A549 (cell line): ENCODE data around the gene IRF8. TPM values are rescaled to one million over a fixed set of nuclear protein-coding genes. Genes with fewer than 3 reads are reported as not detected.

Source experiments
- ATAC-seq, 2 experiments: fragments of 200-7000 bp in 1 of 2; fragments of >200 bp in 1 of 2; cut with Nextera tagmentation in 1 of 2; cut with Tn5 transposase in 1 of 2; 3 replicates each; pipeline versions ENCODE4 v1.8.0 to v1.9.1; 2018 to 2020; ENCODE audit warnings: mild to moderate bottlenecking in 1 of 2, moderate library complexity in 1 of 2
- CTCF ChIA-PET: fragments of 300-600 bp; sonication (Branson Sonifier 250); formaldehyde crosslinking; extraction: SDS; loops from one replicate; lab custom pipeline; 2021; ENCODE audit warnings: antibody characterized with exemption, inconsistent platforms; lab: Yijun Ruan, JAX
- POLR2A ChIA-PET: fragments of 350-600 bp; formaldehyde crosslinking; extraction: SDS; loops from one replicate; lab custom pipeline; 2021; ENCODE audit warnings: antibody characterized with exemption, inconsistent platforms; lab: Yijun Ruan, JAX
- DNase-seq, 2 experiments: peaks; one replicate each; pipeline versions ENCODE4 v3.0.0 to v3.0.0-alpha.2; 2011 to 2016; ENCODE audit warnings: low read depth in 1 of 2, low spot score in 1 of 2
- FAIRE-seq: peaks from 2 replicates; lab custom pipeline; 2011; peaks lifted over from hg19 to GRCh38; lab: Jason Lieb, UNC
- H3K27ac ChIP-seq, 2 experiments: fragments of >200 bp; sonication (Bioruptor Twin); formaldehyde crosslinking; 3 replicates each; pipeline ENCODE4 v1.5.1; 2016 to 2017
- H3K4me1 ChIP-seq: fragments of >200 bp; sonication (Bioruptor Twin); formaldehyde crosslinking; 3 replicates; pipeline ENCODE4 v1.6.1; 2016
- H3K4me2 ChIP-seq: fragments of >200 bp; sonication (Bioruptor Twin); formaldehyde crosslinking; 3 replicates; pipeline ENCODE4 v1.6.1; 2016
- H3K4me3 ChIP-seq: fragments of >200 bp; sonication (Bioruptor Twin); formaldehyde crosslinking; 3 replicates; pipeline ENCODE4 v1.5.1; 2016
- H3K9me3 ChIP-seq: fragments of >200 bp; sonication (Bioruptor Twin); formaldehyde crosslinking; 3 replicates; pipeline ENCODE4 v1.6.1; 2016
- BCL3 ChIP-seq: fragments of >200 bp; sonication (Bioruptor Twin); formaldehyde crosslinking; IDR thresholded peaks from 3 replicates; pipeline ENCODE4 v1.6.1; 2016
- BHLHE40 ChIP-seq: IDR thresholded peaks from 2 replicates; pipeline ENCODE4 v1.6.1; 2012; ENCODE audit warnings: low read depth, low read length, inconsistent platforms
- CBX8 ChIP-seq: fragments of 200-600 bp; sonication (generic); IDR thresholded peaks from 2 replicates; pipeline ENCODE4 v1.6.1; 2016
- CEBPB ChIP-seq, 2 experiments: fragments of >200 bp in 1 of 2; sonication (Bioruptor Twin) in 1 of 2; formaldehyde crosslinking in 1 of 2; IDR thresholded peaks; 2 replicates each; pipeline ENCODE4 v1.6.1; 2012 to 2016
- CHD4 ChIP-seq: fragments of 200-600 bp; sonication (generic); IDR thresholded peaks from 2 replicates; pipeline ENCODE4 v1.6.1; 2016; ENCODE audit warnings: antibody characterized with exemption, mild to moderate bottlenecking, borderline replicate concordance
- EHF ChIP-seq: fragments of 250-450 bp; sonication (Bioruptor Pico); IDR thresholded peaks from 2 replicates; pipeline ENCODE4 v1.5.0; 2020; ENCODE audit warnings: mild to moderate bottlenecking
- FOSB ChIP-seq: fragments of 250-450 bp; sonication (Bioruptor Pico); IDR thresholded peaks from 2 replicates; pipeline ENCODE4 v1.5.0; 2020; ENCODE audit warnings: mild to moderate bottlenecking, moderate library complexity
- HDAC2 ChIP-seq: fragments of 200-600 bp; sonication (generic); IDR thresholded peaks from 2 replicates; pipeline ENCODE4 v1.6.1; 2016
- HEYL ChIP-seq: fragments of 250-450 bp; sonication (Bioruptor Pico); IDR thresholded peaks from 2 replicates; pipeline ENCODE4 v1.8.0; 2021; ENCODE audit warnings: mild to moderate bottlenecking, moderate library complexity
- HOXB5 ChIP-seq: fragments of 250-450 bp; sonication (Bioruptor Pico); IDR thresholded peaks from 2 replicates; pipeline ENCODE4 v1.5.0; 2020; ENCODE audit warnings: mild to moderate bottlenecking, moderate library complexity
- JUN ChIP-seq, 2 experiments: fragments of >200 bp; sonication (Bioruptor Twin); formaldehyde crosslinking; IDR thresholded peaks; 2 replicates in 1 of 2; 3 replicates in 1 of 2; pipeline ENCODE4 v1.6.1; 2016 to 2017
- KDM1A ChIP-seq: fragments of 200-600 bp; sonication (generic); IDR thresholded peaks from 2 replicates; pipeline ENCODE4 v1.6.1; 2016; ENCODE audit warnings: low read depth, mild to moderate bottlenecking
- KDM5A ChIP-seq: fragments of 200-600 bp; sonication (generic); IDR thresholded peaks from 2 replicates; pipeline ENCODE4 v1.6.1; 2016; ENCODE audit warnings: antibody characterized with exemption, mild to moderate bottlenecking
- MAFK ChIP-seq: fragments of 450-650 bp; IDR thresholded peaks from 2 replicates; pipeline ENCODE4 v1.6.1; 2014; ENCODE audit not compliant: partially characterized antibody
- MAZ ChIP-seq: fragments of 150-350 bp; IDR thresholded peaks from 2 replicates; pipeline ENCODE4 v1.6.1; 2014; ENCODE audit warnings: antibody characterized with exemption, low read depth, low read length, borderline replicate concordance
- NFE2L2 ChIP-seq: fragments of 150-350 bp; conservative IDR thresholded peaks from 2 replicates; pipeline ENCODE4 v1.6.1; 2014; ENCODE audit warnings: low read length
- NPAS2 ChIP-seq: fragments of 250-450 bp; sonication (Bioruptor Pico); IDR thresholded peaks from 2 replicates; pipeline ENCODE4 v1.8.0; 2022; ENCODE audit warnings: mild to moderate bottlenecking, moderate library complexity, borderline replicate concordance
- NR3C1 ChIP-seq: fragments of >200 bp; sonication (Bioruptor Twin); formaldehyde crosslinking; IDR thresholded peaks from 3 replicates; pipeline ENCODE4 v1.6.1; 2017
- PHF8 ChIP-seq: fragments of 200-600 bp; sonication (generic); IDR thresholded peaks from 2 replicates; pipeline ENCODE4 v1.6.1; 2016; ENCODE audit warnings: low read depth, mild to moderate bottlenecking, antibody characterized with exemption, moderate library complexity, borderline replicate concordance
- POLR2AphosphoS2 ChIP-seq: conservative IDR thresholded peaks from 2 replicates; pipeline ENCODE4 v1.6.1; 2012; ENCODE audit warnings: low read length, improper control_type of control experiment, inconsistent platforms
- RAD21 ChIP-seq, 2 experiments: fragments of >200 bp in 1 of 2; sonication (Bioruptor Twin) in 1 of 2; formaldehyde crosslinking in 1 of 2; IDR thresholded peaks in 1 of 2; conservative IDR thresholded peaks in 1 of 2; 2 replicates in 1 of 2; 3 replicates in 1 of 2; pipeline ENCODE4 v1.6.1; 2012 to 2018; ENCODE audit warnings: inconsistent platforms in 1 of 2
- RCOR1 ChIP-seq: fragments of 150-350 bp; IDR thresholded peaks from 2 replicates; pipeline ENCODE4 v1.6.1; 2014; ENCODE audit warnings: antibody characterized with exemption, low read length, low read depth
- REST ChIP-seq: fragments of 200-600 bp; sonication (generic); IDR thresholded peaks from 2 replicates; pipeline ENCODE4 v1.6.1; 2016; ENCODE audit warnings: antibody characterized with exemption, mild to moderate bottlenecking, moderate library complexity
- RNF2 ChIP-seq: fragments of 200-600 bp; sonication (generic); IDR thresholded peaks from 2 replicates; pipeline ENCODE4 v1.6.1; 2016; ENCODE audit warnings: low read depth, mild to moderate bottlenecking, antibody characterized with exemption, moderate library complexity, borderline replicate concordance
- ZFP36 ChIP-seq: fragments of 450-650 bp; IDR thresholded peaks from 2 replicates; pipeline ENCODE4 v1.6.1; 2014; ENCODE audit warnings: borderline replicate concordance; ENCODE audit not compliant: partially characterized antibody
- WGBS: methylation state at CpG from one replicate; pipeline ENCODE4 v1.1.6; 2017; ENCODE audit errors: missing lambda C conversion rate; 5-methylcytosine and 5-hydroxymethylcytosine counted together
- polyA plus RNA-seq, 4 experiments: library from polyadenylated mRNA; depleted of rRNA in 3 of 4; stranded (reverse); fragments of >200 nt; fragmentation: RNase III in 1 of 4; extraction: RNeasy Plus Mini Kit Qiagen cat#74134 plus additional on column Dnase treatment in 1 of 4; gene quantifications; 2 replicates in 3 of 4; 3 replicates in 1 of 4; pipeline ENCODE4 v1.2.3, GENCODE V29; 2011 to 2017
- TF ChIP-seq, protein P1 (sequence below): fragments of >200 bp; sonication (Bioruptor Twin); formaldehyde crosslinking; IDR thresholded peaks from 2 replicates; pipeline ENCODE4 v1.6.1; 2016
- TF ChIP-seq, protein P2 (sequence below): fragments of 150-350 bp; IDR thresholded peaks from 2 replicates; pipeline ENCODE4 v1.6.1; 2014; ENCODE audit warnings: low read depth, mild to moderate bottlenecking, low read length

IRF8 gene
- polyA plus RNA-seq, 2 of the 4 experiments (the other 2 are of a cell fraction) = 0.16 to 0.18 TPM

DNA sequence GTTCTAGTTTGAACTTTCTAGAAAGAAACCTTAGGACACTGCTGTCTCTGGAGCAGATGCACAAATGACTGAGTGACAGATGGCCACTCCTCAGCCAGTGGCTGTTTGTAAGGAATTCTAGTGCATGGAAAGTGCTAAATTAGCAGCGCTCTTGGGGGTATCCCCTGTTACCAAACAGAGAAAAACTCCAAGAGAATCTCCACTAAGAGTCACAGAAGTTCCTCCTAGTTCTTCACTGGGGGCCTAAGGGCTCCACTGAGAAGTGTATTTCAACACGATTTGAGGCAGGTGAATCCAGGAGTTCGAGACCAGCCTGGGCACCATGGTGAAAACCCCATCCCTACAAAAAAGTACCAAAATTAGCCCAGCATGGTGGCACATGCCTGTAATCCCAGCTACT is 18.1 kb upstream of the IRF8 start:
- Histone ChIP-seq H3K4me2 (no peak overlapping the region), H3K4me1 (no peaks in the 10 kb centered on the region), H3K4me3 (no peak overlapping the region), H3K9me3 (no peaks in the 10 kb centered on the region), H3K27ac (no peak overlapping the region)
- FAIRE-seq = no peak
- TF ChIP-seq RCOR1 (no peak), CBX8 (no peak), POLR2AphosphoS2 (no peak), ZFP36 (no peak), NPAS2 (CRISPR knock-in tag) (no peak), HOXB5 (CRISPR knock-in tag) (no peak), HDAC2 (no peak), BHLHE40 (no peak), RNF2 (no peak), REST (no peak), HEYL (CRISPR knock-in tag) (no peak)
- 81% methylated on average over 3 of the region's 3 CpGs for WGBS
- DNase-seq = no peak
- no peak for ATAC-seq
- CTCF ChIA-PET = no interaction called here
- POLR2A ChIA-PET = no interaction called here

- DNase-seq (no peak), ATAC-seq (no peak), FAIRE-seq (no peak)
- H3K4me2 ChIP-seq = no peak overlapping the region
- no peaks in the 10 kb centered on the region for H3K4me1 ChIP-seq
- no peak overlapping the region for H3K4me3 ChIP-seq
- POLR2A ChIA-PET = no interaction called here
- no peaks in the 10 kb centered on the region for H3K9me3 ChIP-seq
- H3K27ac ChIP-seq = no peak overlapping the region
- CTCF ChIA-PET = no interaction called here
- TF ChIP-seq HEYL (CRISPR knock-in tag) (no peak), RAD21 (conservative IDR thresholded peaks at IDR 0.05 in 1 of 2, IDR thresholded peaks at IDR 0.05 in 1 of 2) (no peak), CEBPB (IDR thresholded peaks at IDR 0.05) (no peak), KDM5A (no peak)
- TF ChIP-seq, protein P1, sequence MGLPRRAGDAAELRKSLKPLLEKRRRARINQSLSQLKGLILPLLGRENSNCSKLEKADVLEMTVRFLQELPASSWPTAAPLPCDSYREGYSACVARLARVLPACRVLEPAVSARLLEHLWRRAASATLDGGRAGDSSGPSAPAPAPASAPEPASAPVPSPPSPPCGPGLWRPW = no peak
- 55% methylated on average over 3 of the region's 3 CpGs for whole genome bisulfite sequencing
Observed at GRCh38 chr16:85881436-85881835, 17.5 kb upstream of the IRF8 start.

DNA sequence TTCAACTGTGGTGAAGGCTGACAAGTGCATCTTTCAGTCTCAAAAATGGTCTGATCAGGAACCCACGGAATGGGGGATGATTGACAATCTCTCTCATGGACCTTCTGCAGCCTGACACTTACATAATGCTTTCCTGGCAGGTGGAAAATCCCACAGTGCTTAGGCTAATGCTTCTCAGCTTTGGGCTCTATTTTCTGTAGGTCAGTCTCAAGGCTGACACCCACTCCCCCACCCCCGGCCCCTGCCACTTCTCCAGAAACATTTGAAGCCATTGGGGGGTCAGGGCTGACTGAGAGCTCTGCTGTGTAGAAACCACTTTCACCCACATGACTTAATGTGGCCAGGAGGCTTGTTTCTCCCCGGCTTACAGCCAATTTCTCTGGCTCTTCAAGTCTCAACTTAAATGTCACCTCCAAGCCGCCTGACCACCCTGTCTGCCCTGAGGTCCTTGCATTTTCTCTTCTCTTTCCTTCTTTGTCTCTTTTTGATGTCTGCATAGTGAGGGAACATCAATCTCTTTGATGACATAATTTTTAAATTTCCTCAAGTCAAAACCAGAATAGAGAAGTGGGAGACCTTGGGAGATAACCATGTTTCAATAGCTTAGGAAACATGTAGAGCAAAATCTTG is 16.7 kb upstream of the IRF8 start:
- 33% methylated on average over 3 of the region's 4 CpGs for WGBS
- Histone ChIP-seq H3K4me3 (no peak overlapping the region), H3K9me3 (no peaks in the 10 kb centered on the region), H3K4me1 (no peaks in the 10 kb centered on the region), H3K27ac (no peak overlapping the region), H3K4me2 (no peak overlapping the region)
- ChIA-PET POLR2A (no interaction called here), CTCF (no interaction called here)
- ATAC-seq (no peak), FAIRE-seq (no peak), DNase-seq (no peak)
- TF ChIP-seq JUN (IDR thresholded peaks at IDR 0.05) (no peak), NR3C1 (no peak), HOXB5 (CRISPR knock-in tag) (no peak), PHF8 (no peak), MAZ (no peak), HDAC2 (no peak), MAFK (no peak), CHD4 (no peak), NPAS2 (CRISPR knock-in tag) (no peak), NFE2L2 (no peak), KDM1A (no peak), FOSB (CRISPR knock-in tag) (no peak), RNF2 (no peak), RCOR1 (no peak), EHF (no peak), BCL3 (no peak)
- TF ChIP-seq, protein P2, sequence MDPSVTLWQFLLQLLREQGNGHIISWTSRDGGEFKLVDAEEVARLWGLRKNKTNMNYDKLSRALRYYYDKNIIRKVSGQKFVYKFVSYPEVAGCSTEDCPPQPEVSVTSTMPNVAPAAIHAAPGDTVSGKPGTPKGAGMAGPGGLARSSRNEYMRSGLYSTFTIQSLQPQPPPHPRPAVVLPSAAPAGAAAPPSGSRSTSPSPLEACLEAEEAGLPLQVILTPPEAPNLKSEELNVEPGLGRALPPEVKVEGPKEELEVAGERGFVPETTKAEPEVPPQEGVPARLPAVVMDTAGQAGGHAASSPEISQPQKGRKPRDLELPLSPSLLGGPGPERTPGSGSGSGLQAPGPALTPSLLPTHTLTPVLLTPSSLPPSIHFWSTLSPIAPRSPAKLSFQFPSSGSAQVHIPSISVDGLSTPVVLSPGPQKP = no peak
